Subcutaneous adipose tissue (tissue), 4 donors: ENCODE data around the gene COA8. TPM values are rescaled to one million over a fixed set of nuclear protein-coding genes. Genes with fewer than 3 reads are reported as not detected.

Experiments used
- CTCF ChIP-seq: fragments of 450-650 bp; IDR thresholded peaks from one replicate; pipeline ENCODE4 v1.5.1; 2016; ENCODE audit warnings: low read depth, mild to moderate bottlenecking, control low read depth, antibody characterized with exemption, moderate library complexity
- total RNA-seq, 4 donors: library from RNA; depleted of rRNA; stranded (reverse); fragments of >200 nt; gene quantifications; one replicate each; pipeline ENCODE4 v1.1.0, GENCODE V29; 2016

Gene COA8
- total RNA-seq, 4 donors from 2014 or later: 35.1 to 59.9 (median 49.2) TPM

- TF ChIP-seq CTCF: no peak
Measured at GRCh38 chr14:103536693-103537092, 26.1 kb upstream of the COA8 start.

DNA sequence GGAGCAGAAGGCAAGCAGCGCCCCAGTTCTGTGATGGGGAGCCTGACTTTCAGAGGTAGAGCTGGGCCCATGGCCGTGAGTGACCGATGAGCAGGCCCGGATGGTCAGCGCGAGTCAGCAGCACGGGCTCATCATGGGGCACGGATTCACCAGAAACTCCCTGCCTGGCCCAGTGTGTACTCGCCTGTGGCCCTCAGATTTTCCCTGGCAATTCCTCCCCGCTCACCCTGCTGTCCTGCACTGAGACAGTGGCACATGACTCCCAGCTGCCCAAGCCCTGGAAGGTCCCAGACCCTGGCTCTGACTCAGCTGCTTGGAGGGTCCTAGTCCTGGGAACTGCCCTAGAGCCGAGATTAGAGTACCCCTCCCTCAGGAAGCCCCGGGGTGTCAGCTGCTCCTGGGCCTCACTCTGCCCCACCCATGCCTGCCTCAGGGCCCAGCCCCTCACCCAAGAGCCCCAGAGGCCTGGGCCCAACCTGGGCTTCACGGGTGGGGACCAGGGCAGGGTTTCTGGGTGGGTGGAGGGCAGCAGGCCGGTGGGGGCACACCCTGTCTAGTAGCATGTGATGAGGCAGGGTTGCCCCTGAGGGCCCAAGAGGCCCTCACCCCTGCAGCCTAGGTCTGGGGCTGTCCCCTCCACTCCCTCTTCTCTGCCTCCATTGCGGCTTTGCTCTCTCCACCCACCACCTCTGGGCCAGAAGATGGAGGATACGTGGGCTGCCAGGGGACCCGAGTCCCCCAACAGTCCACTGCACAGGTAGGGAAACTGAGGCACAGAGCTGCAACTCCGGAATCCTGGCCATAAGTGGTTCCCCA is 25.4 kb upstream of the COA8 start:
- no peak for TF ChIP-seq CTCF

DNA sequence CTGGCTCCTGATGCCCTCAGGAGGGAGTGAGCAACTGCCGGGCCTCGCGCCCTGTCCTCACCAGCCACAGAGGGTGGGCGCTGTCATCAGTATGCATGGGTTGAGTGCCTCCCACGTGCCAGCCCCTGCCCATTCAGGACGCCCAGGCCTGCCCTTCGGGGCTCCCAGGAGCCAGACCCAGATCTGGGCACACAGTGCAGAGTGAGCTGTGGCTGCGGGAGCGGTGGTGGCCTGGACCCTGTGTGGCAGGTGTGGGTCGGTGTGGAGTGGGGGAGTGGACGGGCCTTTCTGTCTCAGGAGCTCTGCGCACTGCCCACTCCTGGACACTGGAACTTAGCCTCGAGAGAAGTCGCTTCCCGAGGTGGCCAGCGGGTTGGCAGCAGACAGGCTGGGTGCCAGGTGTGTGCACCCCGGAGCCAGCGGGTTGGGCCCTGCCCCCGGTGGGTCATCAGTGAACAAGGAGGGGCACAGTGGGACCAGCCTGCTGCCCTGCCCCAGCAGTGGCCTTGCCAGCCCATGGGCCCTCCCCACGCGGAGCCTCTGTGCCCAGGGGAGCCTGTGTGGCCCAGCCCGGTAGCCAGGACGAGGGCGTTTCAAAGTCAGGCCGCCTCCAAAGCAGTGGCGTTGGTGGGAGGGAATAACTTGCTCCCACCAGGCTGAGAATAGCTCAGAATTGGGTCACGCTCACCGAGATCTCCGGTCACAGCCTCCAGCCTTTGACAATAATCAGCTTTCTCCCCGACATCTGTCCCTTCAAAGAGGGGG is 24.3 kb upstream of the COA8 start:
- no peak for TF ChIP-seq CTCF

- no peak for TF ChIP-seq CTCF
Measured at GRCh38 chr14:103539056-103539825, 23.5 kb upstream of the COA8 start.

- TF ChIP-seq CTCF: no peak
Measured at GRCh38 chr14:103540821-103541708, 21.7 kb upstream of the COA8 start.

- TF ChIP-seq CTCF: no peak
Measured at GRCh38 chr14:103541709-103542604, 20.8 kb upstream of the COA8 start.
